ENCODE results near the gene DLGAP4. TPM values are rescaled to one million over a fixed set of nuclear protein-coding genes. Genes with fewer than 3 reads are reported as not detected.
A peak's percentile ranks its signal among the peaks of the same experiment; 100 is the strongest.

The DLGAP4 gene
- total and polyA plus RNA-seq, 2 of the 13 experiments (the other 11 are each of a cell fraction or from before 2014, with no cell fraction given) = 15.2 to 26.7 TPM

- TF ChIP-seq MXD3 (CRISPR knock-in tag; IDR thresholded peaks at IDR 0.05) (peak; percentile 81), ZNF547 (CRISPR knock-in tag; IDR thresholded peaks at IDR 0.05) (peak; percentile 87; the same call in 1 of the 2 replicates), MIER3 (CRISPR knock-in tag; IDR thresholded peaks at IDR 0.05; ENCODE audit: borderline replicate concordance) (peak; percentile 63; the same call in 1 of the 2 replicates), NFKBIZ (CRISPR knock-in tag; IDR thresholded peaks at IDR 0.05) (no peak; the same call in 1 of the 2 replicates), MAFF (IDR thresholded peaks at IDR 0.05; ENCODE audit: low read depth, low read length) (no peak), TEAD2 (CRISPR knock-in tag; IDR thresholded peaks at IDR 0.05) (no peak; the same call in 1 of the 2 replicates), SOX13 (IDR thresholded peaks at IDR 0.05) (no peak), SOX13 (CRISPR knock-in tag; conservative IDR thresholded peaks at IDR 0.05 in 1 of 2, IDR thresholded peaks at IDR 0.05 in 1 of 2) (peak in 1 of 2 experiments; percentile 4; a peak in 1 of 4 replicates), SKIL (CRISPR knock-in tag; IDR thresholded peaks at IDR 0.05; ENCODE audit: borderline replicate concordance) (peak; percentile 46; the same call in 1 of the 2 replicates), NFE2 (CRISPR knock-in tag; IDR thresholded peaks at IDR 0.05) (no peak), ZNF775 (CRISPR knock-in tag; IDR thresholded peaks at IDR 0.05; ENCODE audit: borderline replicate concordance) (0 out of 2 replicates have a peak, but pooled peaks have one; percentile 39), ZNF674 (CRISPR knock-in tag; IDR thresholded peaks at IDR 0.05; ENCODE audit: low read depth) (no peak), ZNF879 (CRISPR knock-in tag; IDR thresholded peaks at IDR 0.05) (peak; percentile 88), ZNF629 (CRISPR knock-in tag; conservative IDR thresholded peaks at IDR 0.05) (no peak), GATA4 (IDR thresholded peaks at IDR 0.05; ENCODE audit: borderline replicate concordance, low read depth) (no peak), MTF2 (CRISPR knock-in tag; IDR thresholded peaks at IDR 0.05; ENCODE audit: borderline replicate concordance) (peak; percentile 84; the same call in 1 of the 2 replicates), KLF11 (CRISPR knock-in tag; IDR thresholded peaks at IDR 0.05) (peak; percentile 76; the same call in 1 of the 2 replicates), GTF2F1 (IDR thresholded peaks at IDR 0.05; ENCODE audit: low read length) (no peak), AKAP8 (CRISPR knock-in tag; IDR thresholded peaks at IDR 0.05) (peak; percentile 83; the same call in 1 of the 2 replicates), ZBTB20 (CRISPR knock-in tag; IDR thresholded peaks at IDR 0.05; ENCODE audit: borderline replicate concordance, low read depth) (peak; percentile 4; the same call in 1 of the 2 replicates), CEBPG (CRISPR knock-in tag; IDR thresholded peaks at IDR 0.05) (no peak; the same call in 1 of the 2 replicates), ZFAT (CRISPR knock-in tag; conservative IDR thresholded peaks at IDR 0.05) (no peak; the same call in 1 of the 2 replicates), ZNF136 (CRISPR knock-in tag; IDR thresholded peaks at IDR 0.05; ENCODE audit: low read depth) (peak; percentile 85), ZNF44 (CRISPR knock-in tag; IDR thresholded peaks at IDR 0.05) (peak; percentile 85; the same call in 1 of the 2 replicates), ZKSCAN8 (CRISPR knock-in tag; IDR thresholded peaks at IDR 0.05; ENCODE audit: borderline replicate concordance) (no peak), THAP11 (CRISPR knock-in tag; IDR thresholded peaks at IDR 0.05) (peak; percentile 12), HNRNPH1 (optimal IDR thresholded peaks at IDR 0.05; ENCODE audit: low read depth, low read length) (no peak)
Measured at GRCh38 chr20:36574366-36575135, 268.4 kb downstream of the DLGAP4 start (continued).

All from HepG2 (cell line).